Body of pancreas (tissue), 4 donors: ENCODE measurements around the gene IFI27. TPM values are rescaled to one million over a fixed set of nuclear protein-coding genes. Genes with fewer than 3 reads are reported as not detected.

Source experiments
- ATAC-seq: fragments of 150-250 bp; one replicate; pipeline ENCODE4 v1.9.1; 2016
- DNase-seq, 4 donors: peaks; one replicate each; pipeline ENCODE4 v3.0.0-alpha.2; 2019
- H3K27ac ChIP-seq, 4 donors: fragments of 200-600 bp; sonication (generic); 1 replicate in 3 of 4; 2 replicates in 1 of 4; pipeline versions ENCODE4 v1.5.1 to v1.6.1; 2016 to 2019; ENCODE audit warnings: mild to moderate bottlenecking in 1 of 4, mixed read lengths in 1 of 4, moderate library complexity in 1 of 4
- H3K27me3 ChIP-seq, 2 donors: fragments of 200-600 bp; sonication (generic); one replicate each; pipeline ENCODE4 v1.6.0; 2016; ENCODE audit warnings: mild to moderate bottlenecking in 1 of 2
- H3K36me3 ChIP-seq, 2 donors: fragments of 200-600 bp; sonication (generic); replicated peaks in 1 of 2; 2 replicates each; pipeline ENCODE4 v1.5.1; 2016; ENCODE audit warnings: low read depth in 2 of 2; ENCODE audit not compliant: insufficient read depth in 1 of 2
- H3K4me1 ChIP-seq: fragments of 200-600 bp; sonication (generic); one replicate; pipeline ENCODE4 v1.6.0; 2016
- H3K4me3 ChIP-seq, 2 donors: fragments of 200-600 bp; sonication (generic); 1 replicate in 1 of 2; 2 replicates in 1 of 2; pipeline ENCODE4 v1.5.1; 2016 to 2019
- H3K9me3 ChIP-seq, 3 donors: fragments of 200-600 bp; sonication (generic); 1 replicate in 2 of 3; 2 replicates in 1 of 3; pipeline ENCODE4 v1.5.1; 2016
- POLR2A ChIP-seq, 3 donors: fragments of 450-650 bp; IDR thresholded peaks; one replicate each; pipeline ENCODE4 v1.6.1; 2016; ENCODE audit warnings: antibody characterized with exemption in 3 of 3, mild to moderate bottlenecking in 2 of 3
- WGBS, 2 donors: methylation state at CpG; one replicate each; pipeline ENCODE4 v1.1.5; 2017; 5-methylcytosine and 5-hydroxymethylcytosine counted together
- intact Hi-C: fragments of 100-400 bp; cut with DNase I; formaldehyde crosslinking; loops from one replicate; pipeline ENCODE4 v1.15.1; 2023
- total RNA-seq, 2 donors: library from RNA; depleted of rRNA; stranded (reverse); fragments of >200 nt; gene quantifications; one replicate each; pipeline ENCODE4 v1.1.0, GENCODE V29; 2016
- TF ChIP-seq, protein P1 (sequence below), 7 experiments: fragments of 450-650 bp in 4 of 7; fragments of 200-600 bp in 3 of 7; sonication (generic) in 3 of 7; IDR thresholded peaks; one replicate each; pipeline ENCODE4 v1.5.1; 2016 to 2019; ENCODE audit warnings: antibody characterized with exemption in 7 of 7

Gene IFI27
- total RNA-seq, 2 donors from 2014 or later, result 8.8 to 38.6 TPM

DNA sequence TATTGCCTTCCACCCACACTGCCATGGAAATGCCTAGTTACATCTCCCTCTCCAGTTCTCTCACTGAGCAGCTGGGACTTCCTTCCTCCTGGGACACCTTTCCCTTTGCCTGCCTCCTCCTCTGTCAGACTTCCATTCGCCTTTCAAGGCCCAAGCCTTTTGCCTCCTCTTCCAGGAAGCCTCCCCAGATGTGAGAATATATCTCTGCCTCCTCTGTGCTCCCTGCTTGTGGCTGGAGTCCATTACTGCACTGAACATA, 15.8 kb downstream of the IFI27 start:
- Histone ChIP-seq H3K9me3 (no peaks in the 10 kb centered on the region), H3K4me3 (no peak overlapping the region), H3K4me1 (peaks cover 16% of the 10 kb centered on the region), H3K27ac (no peak overlapping the region), H3K27me3 (peaks cover 0 to 5% of the 10 kb centered on the region in 2 donors), H3K36me3 (no peaks in the 10 kb centered on the region)
- ATAC-seq, result no peak
- DNase-seq, result no peak
- 50 to 60% methylated on average over 1 of the region's 1 CpG for WGBS, 2 donors
- TF ChIP-seq, protein P1, sequence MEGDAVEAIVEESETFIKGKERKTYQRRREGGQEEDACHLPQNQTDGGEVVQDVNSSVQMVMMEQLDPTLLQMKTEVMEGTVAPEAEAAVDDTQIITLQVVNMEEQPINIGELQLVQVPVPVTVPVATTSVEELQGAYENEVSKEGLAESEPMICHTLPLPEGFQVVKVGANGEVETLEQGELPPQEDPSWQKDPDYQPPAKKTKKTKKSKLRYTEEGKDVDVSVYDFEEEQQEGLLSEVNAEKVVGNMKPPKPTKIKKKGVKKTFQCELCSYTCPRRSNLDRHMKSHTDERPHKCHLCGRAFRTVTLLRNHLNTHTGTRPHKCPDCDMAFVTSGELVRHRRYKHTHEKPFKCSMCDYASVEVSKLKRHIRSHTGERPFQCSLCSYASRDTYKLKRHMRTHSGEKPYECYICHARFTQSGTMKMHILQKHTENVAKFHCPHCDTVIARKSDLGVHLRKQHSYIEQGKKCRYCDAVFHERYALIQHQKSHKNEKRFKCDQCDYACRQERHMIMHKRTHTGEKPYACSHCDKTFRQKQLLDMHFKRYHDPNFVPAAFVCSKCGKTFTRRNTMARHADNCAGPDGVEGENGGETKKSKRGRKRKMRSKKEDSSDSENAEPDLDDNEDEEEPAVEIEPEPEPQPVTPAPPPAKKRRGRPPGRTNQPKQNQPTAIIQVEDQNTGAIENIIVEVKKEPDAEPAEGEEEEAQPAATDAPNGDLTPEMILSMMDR (IDR thresholded peaks at IDR 0.05), result no peak
- no peak for TF ChIP-seq POLR2A (IDR thresholded peaks at IDR 0.05)
- intact Hi-C loops, result no loop called here

DNA sequence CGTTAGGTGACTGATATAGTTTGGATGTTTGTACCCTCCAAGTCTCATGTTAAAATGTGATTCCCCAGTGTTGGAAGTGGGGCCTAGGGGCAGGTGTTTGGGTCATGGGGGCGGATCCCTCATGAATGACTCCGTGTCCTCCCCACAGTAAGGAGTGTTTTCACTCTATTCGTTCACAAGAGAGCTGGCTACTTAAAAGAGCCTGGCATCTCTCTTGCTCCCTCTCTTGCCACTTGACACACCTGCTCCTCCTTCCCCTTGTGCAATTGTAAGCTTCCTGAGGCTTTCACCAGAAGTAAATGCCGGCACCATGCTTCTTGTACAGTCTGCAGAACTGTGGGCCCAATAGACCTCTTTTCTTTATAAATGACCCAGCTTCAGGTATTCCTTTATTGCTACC, 16.3 kb downstream of the IFI27 start:
- WGBS, 2 donors, result 74 to 76% methylated on average over 5 of the region's 5 CpGs

DNA sequence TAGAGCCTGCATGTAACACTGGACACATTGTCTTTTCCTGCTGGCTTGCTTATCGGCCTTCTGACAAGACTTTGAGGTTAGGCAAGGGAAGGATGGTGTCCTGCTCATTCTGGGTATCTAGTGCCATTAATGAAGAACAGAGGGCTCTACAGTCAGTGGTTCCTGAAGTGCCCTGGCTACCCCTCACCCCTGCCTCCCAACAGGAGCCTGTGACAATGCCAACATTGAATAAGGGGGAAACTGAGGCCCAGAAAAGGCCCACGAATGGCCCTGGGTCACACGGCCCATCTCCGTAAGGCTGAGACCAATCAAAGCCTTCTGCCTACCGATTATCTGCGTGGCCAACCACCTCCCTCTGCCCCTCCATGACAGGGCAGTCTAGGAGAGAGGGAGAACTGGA, 16.8 kb downstream of the IFI27 start:
- peaks cover 0 to 8% of the 10 kb centered on the region in 2 donors for H3K27me3 ChIP-seq
- intact Hi-C loops, result no loop called here
- no peak overlapping the region for H3K27ac ChIP-seq
- no peak overlapping the region for H3K4me3 ChIP-seq
- WGBS, 2 donors, result 75 to 83% methylated on average over 4 to 6 of the region's 6 CpGs
- H3K4me1 ChIP-seq, result peaks cover 16% of the 10 kb centered on the region
- ATAC-seq, result no peak
- no peak for TF ChIP-seq POLR2A (IDR thresholded peaks at IDR 0.05)
- TF ChIP-seq, protein P1 (IDR thresholded peaks at IDR 0.05), result no peak
- H3K36me3 ChIP-seq, result no peaks in the 10 kb centered on the region
- H3K9me3 ChIP-seq, result no peaks in the 10 kb centered on the region
- DNase-seq, result no peak

More for the DNA sequence above, 16.3 kb downstream of the IFI27 start:
- peaks cover 16% of the 10 kb centered on the region for H3K4me1 ChIP-seq
- no peaks in the 10 kb centered on the region for H3K36me3 ChIP-seq
- H3K27ac ChIP-seq, result no peak overlapping the region
- no peak for TF ChIP-seq POLR2A (IDR thresholded peaks at IDR 0.05)
- TF ChIP-seq, protein P1 (IDR thresholded peaks at IDR 0.05), result no peak
- H3K27me3 ChIP-seq, result peaks cover 0 to 8% of the 10 kb centered on the region in 2 donors
- DNase-seq, result no peak
- H3K4me3 ChIP-seq, result no peak overlapping the region
- H3K9me3 ChIP-seq, result no peaks in the 10 kb centered on the region
- ATAC-seq, result no peak
- intact Hi-C loops, result no loop called here

DNA sequence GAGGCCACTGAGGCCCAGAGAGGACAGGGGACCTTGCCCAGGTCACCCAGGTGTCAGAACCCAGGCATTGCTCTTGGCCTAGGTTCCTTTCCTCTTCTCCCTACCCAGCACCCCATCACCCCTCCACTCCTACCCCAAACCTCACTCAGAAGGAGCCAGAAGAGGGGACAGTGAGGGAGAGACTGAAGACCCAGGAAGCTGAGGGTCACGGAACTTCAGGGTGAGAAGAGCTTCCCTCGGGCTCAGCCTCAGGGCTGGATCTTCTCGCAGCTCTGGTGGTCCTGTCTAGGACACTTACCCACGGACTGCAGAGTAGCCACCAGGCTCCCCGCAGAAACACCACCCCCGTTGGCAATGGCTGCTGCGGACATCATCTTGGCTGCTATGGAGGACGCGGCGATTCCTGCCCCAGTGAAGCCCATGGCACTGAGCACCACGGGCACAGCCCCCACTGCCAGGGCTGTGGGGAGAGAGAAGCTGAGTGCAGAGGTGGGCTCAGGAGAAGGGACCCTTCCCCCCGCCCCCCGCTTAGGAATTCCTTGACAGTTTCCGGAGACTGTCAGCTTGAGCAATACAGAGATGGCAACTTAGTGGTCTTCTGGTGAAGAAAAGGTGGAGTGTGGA, 17.8 kb downstream of the IFI27 start:
- H3K27me3 ChIP-seq, result peaks cover 0 to 8% of the 10 kb centered on the region in 2 donors
- H3K27ac ChIP-seq, result peak overlapping the region in 1 of 4 donors; percentile 62
- no peak for ATAC-seq
- H3K4me3 ChIP-seq, result no peak overlapping the region
- H3K36me3 ChIP-seq, result no peaks in the 10 kb centered on the region
- intact Hi-C loops, result no loop called here
- TF ChIP-seq, protein P1 (IDR thresholded peaks at IDR 0.05), result no peak
- TF ChIP-seq POLR2A (IDR thresholded peaks at IDR 0.05), result no peak
- H3K4me1 ChIP-seq, result peaks cover 16% of the 10 kb centered on the region
- no peaks in the 10 kb centered on the region for H3K9me3 ChIP-seq
- 84 to 91% methylated on average over 4 to 14 of the region's 14 CpGs for WGBS, 2 donors
- no peak for DNase-seq

DNA sequence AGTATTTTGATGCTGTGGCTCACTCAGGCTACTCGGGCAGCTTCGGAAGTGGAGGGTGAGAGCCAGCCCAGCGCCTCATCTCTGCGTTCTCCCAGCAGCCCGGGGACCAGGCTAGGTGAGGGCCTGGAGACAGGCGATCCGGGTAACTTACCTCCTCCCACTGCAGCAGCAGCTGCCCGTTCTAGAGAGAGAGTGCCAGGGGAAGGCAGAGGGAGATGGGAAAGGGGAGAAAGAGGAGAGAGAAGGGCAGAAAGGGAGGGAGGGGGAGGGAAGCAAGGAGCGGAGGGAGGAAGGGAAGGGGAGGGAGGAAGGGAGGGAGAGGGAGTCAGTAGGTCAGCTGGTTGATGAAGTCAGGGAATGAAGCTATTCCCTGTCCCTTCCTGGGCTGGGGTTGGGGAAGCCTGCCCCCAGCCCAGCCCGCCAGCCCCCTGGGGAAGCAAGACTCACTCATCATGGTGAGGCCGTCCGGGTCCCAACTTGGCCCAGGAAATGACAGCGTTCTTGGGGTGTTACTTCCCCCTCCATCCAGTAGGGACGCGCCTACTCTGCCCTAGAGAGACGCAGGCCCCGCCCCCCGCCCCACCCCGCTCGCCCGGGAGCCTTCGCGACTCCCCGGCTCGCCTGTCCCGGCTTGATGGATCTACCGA, 18.7 kb downstream of the IFI27 start, which contains the start of gene IFI27L2:
Gene IFI27L2 (minus strand): TSS at position 494 of the 647 bp plus-strand sequence. CDS start 40 bp downstream, at position 454.
- 1 to 10% methylated on average over 9 to 25 of the region's 27 CpGs for WGBS, 2 donors
- intact Hi-C loops, result no loop called here

More for the DNA sequence above, 18.7 kb downstream of the IFI27 start, which contains the start of gene IFI27L2:
- Histone ChIP-seq H3K27ac (peak within 1 kb of the TSS; percentile 52 to 62 (median 61)), H3K36me3 (no peaks in the 10 kb centered on the region), H3K9me3 (no peaks in the 10 kb centered on the region), H3K27me3 (peaks cover 0 to 8% of the 10 kb centered on the region in 2 donors), H3K4me1 (peaks cover 16% of the 10 kb centered on the region), H3K4me3 (no peak within 1 kb of the TSS)
- ATAC-seq (peak; percentile 89), DNase-seq (peak; percentile 54 to 72 (median 62))
- TF ChIP-seq, protein P1 (IDR thresholded peaks at IDR 0.05), result peak in 4 of 7 experiments; percentile 23 to 45 (median 28)
- TF ChIP-seq POLR2A (IDR thresholded peaks at IDR 0.05), result peak in 2 of 3 donors; percentile 24 to 30
